Neural cell (in vitro differentiated cells): ENCODE results near the gene LACTBL1.

Experiments used
- CTCF ChIP-seq: fragments of 450-650 bp; IDR thresholded peaks from 2 replicates; pipeline ENCODE4 v1.5.1; 2014; ENCODE audit warnings: antibody characterized with exemption, mild to moderate bottlenecking, moderate library complexity; ENCODE audit not compliant: poor library complexity, severe bottlenecking
- EP300 ChIP-seq: fragments of 450-650 bp; conservative IDR thresholded peaks from 2 replicates; pipeline ENCODE4 v1.6.1; 2014; ENCODE audit warnings: antibody characterized with exemption, mild to moderate bottlenecking, moderate library complexity; ENCODE audit not compliant: poor library complexity, severe bottlenecking
- EZH2 ChIP-seq: fragments of 200-600, 300-800 bp; shearing (Covaris generic), sonication (generic); IDR thresholded peaks from 2 replicates; pipeline ENCODE4 v1.6.1; 2014; ENCODE audit warnings: antibody characterized with exemption, low read length, borderline replicate concordance, mild to moderate bottlenecking; ENCODE audit not compliant: insufficient read depth, poor library complexity, severe bottlenecking
- MXI1 ChIP-seq: fragments of 450-650 bp; conservative IDR thresholded peaks from 2 replicates; pipeline ENCODE4 v1.6.1; 2014; ENCODE audit warnings: antibody characterized with exemption, mild to moderate bottlenecking; ENCODE audit not compliant: poor library complexity, severe bottlenecking
- POLR2AphosphoS5 ChIP-seq: IDR thresholded peaks from 2 replicates; pipeline ENCODE4 v1.6.1; 2012
- RAD21 ChIP-seq: fragments of 450-650 bp; conservative IDR thresholded peaks from 2 replicates; pipeline ENCODE4 v1.6.1; 2014; ENCODE audit warnings: antibody characterized with exemption, mild to moderate bottlenecking, moderate library complexity
- SMC3 ChIP-seq: fragments of 450-650 bp; conservative IDR thresholded peaks from 2 replicates; pipeline ENCODE4 v1.6.1; 2014; ENCODE audit warnings: antibody characterized with exemption, mild to moderate bottlenecking, moderate library complexity; ENCODE audit not compliant: poor library complexity

DNA sequence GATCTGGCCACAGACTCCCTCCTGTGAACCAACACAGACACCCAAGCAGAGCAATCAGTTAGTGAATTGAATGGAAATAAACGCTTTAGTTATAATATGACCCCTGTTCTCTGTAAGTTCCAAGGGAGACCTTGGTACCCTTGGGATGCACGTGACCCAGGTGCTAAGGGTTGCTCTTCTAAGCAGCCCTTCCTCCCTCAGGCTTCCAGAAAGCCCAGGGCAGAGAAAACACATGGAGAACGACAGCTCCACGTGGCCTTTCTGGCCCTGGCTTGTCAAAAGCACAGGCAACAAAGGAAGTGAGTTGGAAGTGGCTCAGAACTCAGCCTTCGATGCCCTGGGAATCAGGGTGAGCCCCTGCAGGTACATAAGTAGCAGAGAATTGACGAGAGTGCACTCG, 57.4 kb downstream of the LACTBL1 start:
- TF ChIP-seq EP300 (no peak), CTCF (no peak), POLR2AphosphoS5 (no peak), EZH2 (no peak), SMC3 (no peak), MXI1 (no peak), RAD21 (no peak)
